ENCODE results near the gene GSTO2.

- TF ChIP-seq, protein P1, sequence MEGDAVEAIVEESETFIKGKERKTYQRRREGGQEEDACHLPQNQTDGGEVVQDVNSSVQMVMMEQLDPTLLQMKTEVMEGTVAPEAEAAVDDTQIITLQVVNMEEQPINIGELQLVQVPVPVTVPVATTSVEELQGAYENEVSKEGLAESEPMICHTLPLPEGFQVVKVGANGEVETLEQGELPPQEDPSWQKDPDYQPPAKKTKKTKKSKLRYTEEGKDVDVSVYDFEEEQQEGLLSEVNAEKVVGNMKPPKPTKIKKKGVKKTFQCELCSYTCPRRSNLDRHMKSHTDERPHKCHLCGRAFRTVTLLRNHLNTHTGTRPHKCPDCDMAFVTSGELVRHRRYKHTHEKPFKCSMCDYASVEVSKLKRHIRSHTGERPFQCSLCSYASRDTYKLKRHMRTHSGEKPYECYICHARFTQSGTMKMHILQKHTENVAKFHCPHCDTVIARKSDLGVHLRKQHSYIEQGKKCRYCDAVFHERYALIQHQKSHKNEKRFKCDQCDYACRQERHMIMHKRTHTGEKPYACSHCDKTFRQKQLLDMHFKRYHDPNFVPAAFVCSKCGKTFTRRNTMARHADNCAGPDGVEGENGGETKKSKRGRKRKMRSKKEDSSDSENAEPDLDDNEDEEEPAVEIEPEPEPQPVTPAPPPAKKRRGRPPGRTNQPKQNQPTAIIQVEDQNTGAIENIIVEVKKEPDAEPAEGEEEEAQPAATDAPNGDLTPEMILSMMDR (IDR thresholded peaks at IDR 0.05; ENCODE audit: borderline replicate concordance, extremely low read depth, low read length, poor library complexity, severe bottlenecking): no peak
- TF ChIP-seq EZH2 (IDR thresholded peaks at IDR 0.05; ENCODE audit: borderline replicate concordance, low read depth, low read length, severe bottlenecking): no peak
Measured at GRCh38 chr10:104258209-104258608, 10.8 kb upstream of the GSTO2 start.
